KG1 (cell line): ENCODE results near the gene CAPN9.
"Not testable (repeated sequence)": the region's sequence is repeated elsewhere in the genome, so short reads cannot be mapped to it uniquely, and the experiment has no call there.

Source experiments
- DNase-seq: peaks from one replicate; lab custom pipeline; 2025; lab: John Stamatoyannopoulos, UW

The CAPN9 gene

GRCh38 chr1:230747127-230747730, at the start of gene CAPN9:
Gene CAPN9, plus strand, starts transcription at chr1:230747388. Its CDS starts 109 bp downstream, at chr1:230747497.
- DNase-seq, result no peak

- no peak for DNase-seq
Observed at GRCh38 chr1:230698130-230698529, 49.1 kb upstream of the CAPN9 start.

GRCh38 chr1:230698964-230699363, 48.2 kb upstream of the CAPN9 start:
- not testable (repeated sequence) for DNase-seq

- DNase-seq, result no peak
Observed at GRCh38 chr1:230699716-230700115, 47.5 kb upstream of the CAPN9 start.

GRCh38 chr1:230700132-230700531, 47.1 kb upstream of the CAPN9 start:
- no peak for DNase-seq

GRCh38 chr1:230701434-230701833, 45.8 kb upstream of the CAPN9 start:
- DNase-seq, result no peak

- no peak for DNase-seq
Observed at GRCh38 chr1:230701895-230702768, 45.1 kb upstream of the CAPN9 start.

- DNase-seq, result no peak
Observed at GRCh38 chr1:230702934-230703678, 44.1 kb upstream of the CAPN9 start.

GRCh38 chr1:230703679-230704385, 43.4 kb upstream of the CAPN9 start:
- no peak for DNase-seq

- DNase-seq, result no peak
Observed at GRCh38 chr1:230704830-230705229, 42.4 kb upstream of the CAPN9 start.

GRCh38 chr1:230705289-230706019, 41.7 kb upstream of the CAPN9 start:
- DNase-seq, result no peak

GRCh38 chr1:230706020-230706699, 41.0 kb upstream of the CAPN9 start:
- DNase-seq, result no peak

GRCh38 chr1:230706887-230707731, 40.1 kb upstream of the CAPN9 start:
- DNase-seq, result no peak

- DNase-seq, result no peak
Observed at GRCh38 chr1:230707732-230708630, 39.2 kb upstream of the CAPN9 start.

GRCh38 chr1:230708631-230709580, 38.3 kb upstream of the CAPN9 start:
- no peak for DNase-seq

GRCh38 chr1:230709619-230710542, 37.3 kb upstream of the CAPN9 start:
- DNase-seq, result no peak

GRCh38 chr1:230710543-230710904, 36.7 kb upstream of the CAPN9 start:
- no peak for DNase-seq
